ENCODE results near the gene KCNQ1. TPM values are rescaled to one million over a fixed set of nuclear protein-coding genes. Genes with fewer than 3 reads are reported as not detected.

Gene KCNQ1
- polyA plus RNA-seq, 1 experiment: not detected

DNA sequence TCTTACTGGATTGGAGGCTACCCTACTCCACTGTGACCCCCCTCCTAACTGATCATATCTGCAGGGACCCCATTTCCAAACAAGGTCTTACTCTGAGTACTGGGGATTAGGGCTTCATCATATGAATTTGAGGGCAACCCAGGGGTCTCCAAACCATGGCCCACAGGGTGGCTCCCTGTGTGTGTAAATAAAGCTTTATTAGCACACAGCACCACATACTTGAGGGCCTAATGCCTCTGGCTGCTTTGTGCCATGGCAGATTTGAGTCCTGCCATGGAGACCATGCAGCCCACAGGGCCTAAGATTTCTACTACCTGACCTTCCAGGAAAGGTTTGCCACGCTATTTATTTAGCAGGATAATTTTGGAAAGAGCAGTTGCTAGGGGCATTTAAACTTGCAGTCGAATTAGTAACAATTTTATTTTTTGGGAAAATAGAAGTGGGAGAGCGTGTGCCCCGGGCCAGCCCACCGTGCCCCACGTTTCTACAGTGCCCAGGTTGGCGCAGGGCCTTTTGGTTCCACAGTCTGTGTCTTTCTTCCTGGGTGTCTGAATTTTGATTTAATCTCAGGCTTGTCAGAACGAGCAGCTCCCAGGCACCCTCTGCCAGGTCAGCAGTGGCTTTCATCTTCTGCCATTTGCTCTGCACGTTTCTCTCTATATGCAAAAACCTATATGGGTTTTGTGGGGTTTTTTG is 92.3 kb downstream of the KCNQ1 start:
- no peak for DNase-seq (ENCODE audit: low read depth, low spot score)
- TF ChIP-seq CTCF (IDR thresholded peaks at IDR 0.05; ENCODE audit: low read depth, low read length): no peak
- H3K4me3 ChIP-seq (ENCODE audit: low read depth, low read length): no peak overlapping the region
- CTCF ChIA-PET: interaction anchor here (7.0 kb wide), 1 partner anchor 352 kb away, joined by 403 read pairs; the partner anchor contains the start of gene CDKN1C
- POLR2A ChIA-PET: no interaction called here
- no peaks in the 10 kb centered on the region; the same call in 1 of the 2 replicates for H3K9me3 ChIP-seq (ENCODE audit: control insufficient read depth, insufficient read depth, low read length)
- H3K27me3 ChIP-seq (ENCODE audit: control insufficient read depth, insufficient read depth, low read length): peaks cover 17% of the 10 kb centered on the region
- no peak overlapping the region for H3K27ac ChIP-seq (ENCODE audit: low read depth, low read length)

GRCh38 chr11:2537896-2538724 is 93.3 kb downstream of the KCNQ1 start:
- no peak overlapping the region for H3K4me3 ChIP-seq (ENCODE audit: low read depth, low read length)
- no peak overlapping the region for H3K27ac ChIP-seq (ENCODE audit: low read depth, low read length)
- TF ChIP-seq CTCF (IDR thresholded peaks at IDR 0.05; ENCODE audit: low read depth, low read length): no peak
- DNase-seq (ENCODE audit: low read depth, low spot score): no peak
- H3K9me3 ChIP-seq (ENCODE audit: control insufficient read depth, insufficient read depth, low read length): no peaks in the 10 kb centered on the region; the same call in 1 of the 2 replicates
- ChIA-PET POLR2A (no interaction called here), CTCF (no interaction called here)
- H3K27me3 ChIP-seq (ENCODE audit: control insufficient read depth, insufficient read depth, low read length): peaks cover 17% of the 10 kb centered on the region

DNA sequence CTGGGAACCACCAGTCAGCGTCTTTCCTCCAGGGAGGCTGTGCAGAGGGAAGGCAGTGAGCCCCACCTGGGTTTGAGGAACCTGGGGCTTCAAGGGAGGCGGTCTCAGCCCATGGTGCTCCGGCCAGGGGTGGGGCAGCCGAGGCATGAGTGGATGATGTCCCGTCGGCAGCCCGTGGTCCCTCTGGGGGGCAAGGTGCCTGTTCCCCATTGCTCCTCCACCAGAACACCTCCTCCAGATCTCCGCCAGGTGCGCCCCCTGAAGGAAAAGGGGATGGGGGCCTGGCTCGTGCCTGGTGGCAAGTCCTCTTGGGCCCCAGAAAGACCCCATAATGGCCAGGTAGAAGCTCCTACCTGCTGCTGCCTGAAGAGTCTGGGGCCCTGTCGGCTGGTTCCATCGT is 94.1 kb downstream of the KCNQ1 start:
- Histone ChIP-seq H3K4me3 (ENCODE audit: low read depth, low read length) (no peak overlapping the region), H3K27ac (ENCODE audit: low read depth, low read length) (no peak overlapping the region), H3K9me3 (ENCODE audit: control insufficient read depth, insufficient read depth, low read length) (no peaks in the 10 kb centered on the region; the same call in 1 of the 2 replicates), H3K27me3 (ENCODE audit: control insufficient read depth, insufficient read depth, low read length) (peaks cover 17% of the 10 kb centered on the region)
- DNase-seq (ENCODE audit: low read depth, low spot score): no peak
- CTCF ChIA-PET: no interaction called here
- TF ChIP-seq CTCF (IDR thresholded peaks at IDR 0.05; ENCODE audit: low read depth, low read length): no peak
- POLR2A ChIA-PET: no interaction called here

DNA sequence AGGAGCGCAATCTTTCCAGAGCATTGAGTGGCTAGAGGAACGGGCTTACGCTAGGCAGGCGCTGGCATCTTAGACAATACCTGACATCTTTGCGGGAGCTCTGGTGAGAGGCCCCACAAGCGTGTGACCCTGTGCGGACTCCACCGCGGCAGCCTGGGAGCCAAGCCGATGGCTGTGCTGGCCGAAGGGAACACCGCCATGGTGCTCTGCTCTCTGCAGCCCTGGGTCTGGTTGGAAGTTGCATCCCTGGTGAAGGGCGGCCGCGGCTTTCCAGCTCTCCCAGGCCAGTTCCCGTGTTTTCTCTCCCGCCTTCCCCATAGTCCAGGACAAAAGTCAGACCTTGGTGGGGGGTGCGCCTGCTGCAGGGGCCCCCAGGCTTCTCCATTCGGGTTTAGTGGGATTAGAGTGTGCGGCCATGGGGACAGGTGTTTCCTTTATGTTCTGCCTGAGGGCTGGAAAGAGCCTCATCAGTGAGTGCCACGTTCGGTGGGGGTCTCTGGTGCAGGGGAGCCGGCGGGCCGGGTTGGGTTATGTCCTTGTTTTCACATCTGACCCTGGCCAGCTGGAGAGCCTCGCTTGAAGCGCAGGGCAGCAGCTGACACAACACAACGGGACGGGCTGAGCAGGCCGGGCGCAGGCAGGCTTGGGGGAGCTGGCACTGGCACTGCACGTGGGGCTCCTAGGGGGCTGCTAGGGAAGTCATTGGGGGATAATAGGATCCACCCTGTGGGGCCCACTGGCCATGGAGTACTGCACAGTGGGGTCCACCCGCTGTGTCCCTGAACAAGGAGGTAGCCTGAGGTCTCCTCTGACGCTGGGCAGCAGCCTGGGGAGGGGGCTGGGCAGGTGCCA is 94.8 kb downstream of the KCNQ1 start:
- CTCF ChIA-PET: no interaction called here
- POLR2A ChIA-PET: no interaction called here
- no peak for TF ChIP-seq CTCF (IDR thresholded peaks at IDR 0.05; ENCODE audit: low read depth, low read length)
- Histone ChIP-seq H3K9me3 (ENCODE audit: control insufficient read depth, insufficient read depth, low read length) (no peaks in the 10 kb centered on the region; the same call in 1 of the 2 replicates), H3K27me3 (ENCODE audit: control insufficient read depth, insufficient read depth, low read length) (peaks cover 17% of the 10 kb centered on the region), H3K4me3 (ENCODE audit: low read depth, low read length) (no peak overlapping the region), H3K27ac (ENCODE audit: low read depth, low read length) (no peak overlapping the region)
- no peak for DNase-seq (ENCODE audit: low read depth, low spot score)

Measured in AG04450 (cell line).